Measurements from ENCODE around the gene COPG1. TPM values are rescaled to one million over a fixed set of nuclear protein-coding genes. Genes with fewer than 3 reads are reported as not detected.

The COPG1 gene
- polyA plus RNA-seq, 6 donors from 2014 or later = 48.6 to 95.6 (median 60.9) TPM

GRCh38 chr3:129314386-129315222 lies 65.2 kb downstream of the COPG1 start:
- peaks cover 26 to 58% (median 35%) of the 10 kb centered on the region in 3 donors for H3K4me1 Mint-ChIP-seq

GRCh38 chr3:129315223-129315997 lies 66.0 kb downstream of the COPG1 start:
- ATAC-seq (ENCODE audit: low read depth in 2 of 2) = peak; percentile 31 to 33
- Mint-ChIP-seq H3K4me3 (peak overlapping the region; percentile 90 to 97 (median 96)), H3K27ac (peak overlapping the region; percentile 74 to 99 (median 92)), H3K9me3 (peaks cover 0 to 2% (median 0%) of the 10 kb centered on the region in 7 donors), H3K27me3 (peaks cover 0 to 13% (median 6%) of the 10 kb centered on the region in 3 donors), H3K36me3 (no peaks in the 10 kb centered on the region), H3K4me1 (peaks cover 26 to 58% (median 35%) of the 10 kb centered on the region in 3 donors)
- DNase-seq = peak; percentile 44

More at GRCh38 chr3:129314386-129315222, 65.2 kb downstream of the COPG1 start:
- H3K27ac Mint-ChIP-seq = peak overlapping the region in 5 of 6 donors; percentile 42 to 94 (median 57)
- peaks cover 0 to 13% (median 6%) of the 10 kb centered on the region in 3 donors for H3K27me3 Mint-ChIP-seq
- H3K36me3 Mint-ChIP-seq = no peaks in the 10 kb centered on the region
- H3K9me3 Mint-ChIP-seq = peaks cover 0 to 2% (median 0%) of the 10 kb centered on the region in 7 donors
- ATAC-seq (ENCODE audit: low read depth in 2 of 2) (peak; percentile 27 to 29), DNase-seq (peak; percentile 59)
- peak overlapping the region; percentile 81 to 97 (median 96) for H3K4me3 Mint-ChIP-seq

GRCh38 chr3:129315998-129316247 lies 66.5 kb downstream of the COPG1 start:
- Mint-ChIP-seq H3K36me3 (no peaks in the 10 kb centered on the region), H3K4me1 (peaks cover 26 to 56% (median 35%) of the 10 kb centered on the region in 3 donors), H3K9me3 (peaks cover 0 to 2% (median 0%) of the 10 kb centered on the region in 7 donors), H3K27ac (peak overlapping the region; percentile 33 to 97 (median 80)), H3K27me3 (peaks cover 0 to 13% (median 6%) of the 10 kb centered on the region in 3 donors), H3K4me3 (peak overlapping the region; percentile 84 to 97 (median 96))
- no peak for ATAC-seq (ENCODE audit: low read depth in 2 of 2)
- DNase-seq = no peak

GRCh38 chr3:129316248-129317013 lies 67.0 kb downstream of the COPG1 start:
- Mint-ChIP-seq H3K4me1 (peaks cover 26 to 51% (median 35%) of the 10 kb centered on the region in 3 donors), H3K9me3 (peaks cover 0 to 2% (median 0%) of the 10 kb centered on the region in 7 donors), H3K27ac (peak overlapping the region; percentile 33 to 97 (median 80)), H3K4me3 (peak overlapping the region; percentile 84 to 97 (median 96)), H3K36me3 (no peaks in the 10 kb centered on the region), H3K27me3 (peaks cover 0 to 13% (median 6%) of the 10 kb centered on the region in 3 donors)
- peak; percentile 77 for DNase-seq
- peak; percentile 47 to 53 for ATAC-seq (ENCODE audit: low read depth in 2 of 2)

GRCh38 chr3:129317014-129317771 lies 67.8 kb downstream of the COPG1 start:
- H3K4me3 Mint-ChIP-seq = peak overlapping the region in 7 of 8 donors; percentile 84 to 97 (median 96)
- H3K27ac Mint-ChIP-seq = peak overlapping the region in 1 of 6 donors; percentile 24
- ATAC-seq (ENCODE audit: low read depth in 2 of 2) = no peak
- H3K36me3 Mint-ChIP-seq = no peaks in the 10 kb centered on the region
- peaks cover 26 to 43% (median 31%) of the 10 kb centered on the region in 3 donors for H3K4me1 Mint-ChIP-seq
- peaks cover 0 to 2% (median 0%) of the 10 kb centered on the region in 7 donors for H3K9me3 Mint-ChIP-seq
- DNase-seq = no peak
- H3K27me3 Mint-ChIP-seq = peaks cover 0 to 13% (median 6%) of the 10 kb centered on the region in 3 donors

GRCh38 chr3:129317848-129318247 lies 68.4 kb downstream of the COPG1 start:
- H3K36me3 Mint-ChIP-seq = no peaks in the 10 kb centered on the region
- H3K9me3 Mint-ChIP-seq = no peaks in the 10 kb centered on the region
- H3K27ac Mint-ChIP-seq = no peak overlapping the region
- peaks cover 22 to 39% (median 26%) of the 10 kb centered on the region in 3 donors for H3K4me1 Mint-ChIP-seq
- H3K27me3 Mint-ChIP-seq = peaks cover 0 to 13% (median 6%) of the 10 kb centered on the region in 3 donors
- peak overlapping the region in 5 of 8 donors; percentile 48 to 97 (median 88) for H3K4me3 Mint-ChIP-seq
- ATAC-seq (ENCODE audit: low read depth in 2 of 2) (no peak), DNase-seq (no peak)

GRCh38 chr3:129318921-129319320 lies 69.5 kb downstream of the COPG1 start:
- Mint-ChIP-seq H3K36me3 (no peaks in the 10 kb centered on the region), H3K27me3 (peaks cover 2 to 13% (median 6%) of the 10 kb centered on the region in 3 donors), H3K27ac (peak overlapping the region in 1 of 6 donors; percentile 76), H3K4me1 (peaks cover 14 to 31% (median 23%) of the 10 kb centered on the region in 3 donors), H3K4me3 (peak overlapping the region in 4 of 8 donors; percentile 2 to 58 (median 51)), H3K9me3 (no peaks in the 10 kb centered on the region)
- ATAC-seq (ENCODE audit: low read depth in 2 of 2) = no peak
- no peak for DNase-seq

GRCh38 chr3:129320261-129320660 lies 70.9 kb downstream of the COPG1 start:
- ATAC-seq (ENCODE audit: low read depth in 2 of 2) = no peak
- Mint-ChIP-seq H3K9me3 (no peaks in the 10 kb centered on the region), H3K4me3 (no peak overlapping the region), H3K27ac (no peak overlapping the region), H3K4me1 (peaks cover 7 to 24% (median 15%) of the 10 kb centered on the region in 3 donors), H3K27me3 (peaks cover 5 to 13% (median 6%) of the 10 kb centered on the region in 3 donors), H3K36me3 (no peaks in the 10 kb centered on the region)
- no peak for DNase-seq

GRCh38 chr3:129320825-129321487 lies 71.5 kb downstream of the COPG1 start:
- ATAC-seq (ENCODE audit: low read depth in 2 of 2) (no peak), DNase-seq (no peak)
- no peak overlapping the region for H3K27ac Mint-ChIP-seq
- peaks cover 3 to 18% (median 12%) of the 10 kb centered on the region in 3 donors for H3K4me1 Mint-ChIP-seq
- peaks cover 5 to 13% (median 6%) of the 10 kb centered on the region in 3 donors for H3K27me3 Mint-ChIP-seq
- no peaks in the 10 kb centered on the region for H3K36me3 Mint-ChIP-seq
- no peak overlapping the region for H3K4me3 Mint-ChIP-seq
- no peaks in the 10 kb centered on the region for H3K9me3 Mint-ChIP-seq

GRCh38 chr3:129321887-129322286 lies 72.5 kb downstream of the COPG1 start:
- Mint-ChIP-seq H3K9me3 (no peaks in the 10 kb centered on the region), H3K27me3 (peaks cover 5 to 13% (median 6%) of the 10 kb centered on the region in 3 donors), H3K4me3 (no peak overlapping the region), H3K4me1 (peaks cover 3 to 18% (median 9%) of the 10 kb centered on the region in 3 donors), H3K27ac (no peak overlapping the region), H3K36me3 (no peaks in the 10 kb centered on the region)
- DNase-seq (no peak), ATAC-seq (ENCODE audit: low read depth in 2 of 2) (no peak)

- ATAC-seq (ENCODE audit: low read depth in 2 of 2) (peak; percentile 76 to 78), DNase-seq (peak; percentile 51)
- Mint-ChIP-seq H3K27me3 (peaks cover 2 to 9% (median 2%) of the 10 kb centered on the region in 3 donors), H3K4me3 (peak overlapping the region in 1 of 8 donors; percentile 16), H3K36me3 (no peaks in the 10 kb centered on the region), H3K4me1 (peaks cover under 1 to 4% (median 2%) of the 10 kb centered on the region in 3 donors), H3K27ac (no peak overlapping the region), H3K9me3 (no peaks in the 10 kb centered on the region)
Observed at GRCh38 chr3:129323651-129324294, 74.4 kb downstream of the COPG1 start.

Measured in naive B cell (primary cell).